ENCODE measurements around the gene TMEM33.
A peak's percentile ranks its signal among the peaks of the same experiment; 100 is the strongest.
"Not testable (repeated sequence)": the region's sequence is repeated elsewhere in the genome, so short reads cannot be mapped to it uniquely, and the experiment has no call there.

Gene TMEM33, protein sequence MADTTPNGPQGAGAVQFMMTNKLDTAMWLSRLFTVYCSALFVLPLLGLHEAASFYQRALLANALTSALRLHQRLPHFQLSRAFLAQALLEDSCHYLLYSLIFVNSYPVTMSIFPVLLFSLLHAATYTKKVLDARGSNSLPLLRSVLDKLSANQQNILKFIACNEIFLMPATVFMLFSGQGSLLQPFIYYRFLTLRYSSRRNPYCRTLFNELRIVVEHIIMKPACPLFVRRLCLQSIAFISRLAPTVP

DNA sequence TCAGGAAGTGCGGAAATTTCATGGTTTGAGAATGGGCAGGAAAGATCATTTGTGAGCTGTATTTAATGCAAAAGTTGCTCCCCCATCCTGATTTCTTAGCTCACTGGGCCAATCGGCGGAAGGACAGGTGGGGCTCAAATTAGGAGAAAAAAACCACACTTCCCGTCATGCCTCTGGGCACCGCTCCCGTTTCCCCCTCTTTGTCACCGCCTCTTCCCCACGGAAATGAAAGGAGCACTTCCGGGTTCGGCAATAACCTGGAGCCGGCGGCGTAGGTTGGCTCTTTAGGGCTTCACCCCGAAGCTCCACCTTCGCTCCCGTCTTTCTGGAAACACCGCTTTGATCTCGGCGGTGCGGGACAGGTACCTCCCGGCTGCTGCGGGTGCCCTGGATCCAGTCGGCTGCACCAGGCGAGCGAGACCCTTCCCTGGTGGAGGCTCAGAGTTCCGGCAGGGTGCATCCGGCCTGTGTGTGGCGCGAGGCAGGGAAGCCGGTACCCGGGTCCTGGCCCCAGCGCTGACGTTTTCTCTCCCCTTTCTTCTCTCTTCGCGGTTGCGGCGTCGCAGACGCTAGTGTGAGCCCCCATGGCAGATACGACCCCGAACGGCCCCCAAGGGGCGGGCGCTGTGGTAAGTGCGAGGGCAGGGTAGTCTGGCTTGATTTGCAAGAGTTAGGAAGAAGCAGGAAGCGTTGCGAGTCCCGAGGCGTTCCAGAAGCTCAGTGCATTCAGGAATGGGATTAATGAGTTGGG lies at the start of gene TMEM33:
Gene TMEM33, plus strand, starts transcription at position 529 of the 751 bp plus-strand sequence. Its CDS starts 56 bp downstream, at position 585.
- peak; percentile 47 to 53 (median 49) for DNase-seq (ENCODE audit: low read depth in 2 of 3, low spot score in 2 of 3)

DNA sequence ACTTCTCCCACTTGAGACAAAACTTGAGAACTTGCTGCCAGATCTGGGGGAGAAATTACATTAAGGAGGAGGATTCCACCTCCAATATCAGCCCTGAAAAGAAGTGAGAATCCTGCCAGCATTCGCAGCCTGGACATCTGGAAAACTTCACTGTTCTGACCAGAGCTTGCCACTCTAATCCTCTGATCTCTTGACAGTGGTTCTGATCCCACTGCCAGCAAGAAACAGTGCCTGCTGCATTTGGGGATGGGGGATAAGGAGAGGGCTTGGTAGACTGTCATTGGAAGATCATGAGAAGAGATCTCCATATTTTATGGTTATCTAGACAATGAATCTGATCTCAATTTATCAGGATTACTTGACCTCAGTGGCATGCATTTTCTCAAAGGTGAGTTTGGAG lies 49.8 kb upstream of the TMEM33 start:
- DNase-seq (ENCODE audit: low read depth in 2 of 3, low spot score in 2 of 3) = no peak

DNA sequence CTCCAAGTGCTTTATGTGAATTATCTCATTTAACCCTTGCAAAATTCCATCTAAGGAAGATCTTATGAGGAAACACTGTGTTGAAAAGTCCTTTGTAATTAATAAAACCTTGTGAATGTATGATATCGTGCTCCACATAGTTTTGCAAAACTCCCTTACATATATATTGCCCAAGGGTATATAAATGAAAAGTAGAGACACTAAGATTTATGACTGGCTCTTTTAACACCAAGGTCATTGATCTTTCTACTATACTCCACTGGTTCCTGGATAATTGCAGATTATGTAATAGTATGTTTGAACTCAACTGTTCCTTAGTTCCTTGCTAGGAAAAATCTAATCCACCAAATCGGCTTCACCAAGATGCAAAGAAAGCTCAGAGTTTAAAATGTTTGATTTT lies 48.0 kb upstream of the TMEM33 start:
- DNase-seq (ENCODE audit: low read depth in 2 of 3, low spot score in 2 of 3) = no peak

DNA sequence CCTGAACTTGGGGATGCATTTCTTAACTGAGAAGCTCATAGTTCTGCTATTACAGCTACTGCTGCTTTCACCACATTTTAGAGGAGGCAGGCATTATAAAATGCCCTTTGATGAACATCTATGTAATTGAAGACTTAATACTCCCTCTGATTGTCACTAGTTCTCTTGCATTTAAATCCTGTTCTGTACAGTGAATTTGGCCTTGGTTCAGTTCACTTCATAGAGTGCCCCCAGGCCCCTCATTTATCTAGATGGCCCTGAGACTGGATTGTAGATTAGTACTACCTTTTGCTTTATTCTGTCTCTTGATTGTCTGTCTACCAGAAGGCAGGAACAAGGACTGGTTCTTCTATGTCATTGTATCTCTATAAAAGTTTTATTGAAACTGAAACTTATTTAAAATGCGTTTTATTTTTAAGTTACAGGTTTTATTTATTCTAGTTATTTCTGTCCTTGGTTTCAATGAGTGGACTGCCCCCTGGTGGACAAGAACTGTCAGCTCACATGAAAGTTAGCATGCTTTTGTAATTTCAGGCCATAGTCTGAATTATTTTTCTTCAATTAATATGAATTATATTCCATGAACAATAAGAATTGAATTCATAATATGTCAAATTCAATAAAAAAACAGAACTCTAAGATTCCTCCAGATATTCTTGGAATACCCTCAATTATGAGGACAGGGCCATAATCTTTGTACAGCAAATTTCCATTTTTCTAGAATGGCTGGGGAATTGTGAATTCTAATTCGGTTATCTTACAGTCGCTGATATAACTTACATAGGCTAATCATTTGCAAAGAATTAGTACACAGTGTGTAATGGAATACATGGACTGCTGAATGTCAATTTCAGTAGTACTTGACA lies 47.2 kb upstream of the TMEM33 start:
- DNase-seq (ENCODE audit: low read depth in 2 of 3, low spot score in 2 of 3) = no peak

DNA sequence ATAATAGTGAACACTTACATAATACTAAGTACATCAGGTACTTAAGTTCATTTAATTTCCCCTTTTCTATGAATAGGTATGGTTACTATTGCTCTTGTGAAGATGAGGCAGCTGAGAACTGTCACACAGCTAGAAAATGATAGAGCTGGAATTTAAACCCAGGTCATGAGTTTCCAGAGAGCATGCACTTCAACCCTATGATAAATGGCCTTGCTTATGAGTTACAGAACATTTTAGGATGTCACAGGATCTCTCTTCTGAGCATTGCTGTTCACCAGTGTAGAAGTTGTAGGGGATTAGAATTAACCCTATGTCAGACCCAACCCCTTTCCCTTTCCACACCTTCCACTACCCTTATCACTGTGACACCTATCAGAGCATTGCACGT lies 46.5 kb upstream of the TMEM33 start:
- no peak for DNase-seq (ENCODE audit: low read depth in 2 of 3, low spot score in 2 of 3)

DNA sequence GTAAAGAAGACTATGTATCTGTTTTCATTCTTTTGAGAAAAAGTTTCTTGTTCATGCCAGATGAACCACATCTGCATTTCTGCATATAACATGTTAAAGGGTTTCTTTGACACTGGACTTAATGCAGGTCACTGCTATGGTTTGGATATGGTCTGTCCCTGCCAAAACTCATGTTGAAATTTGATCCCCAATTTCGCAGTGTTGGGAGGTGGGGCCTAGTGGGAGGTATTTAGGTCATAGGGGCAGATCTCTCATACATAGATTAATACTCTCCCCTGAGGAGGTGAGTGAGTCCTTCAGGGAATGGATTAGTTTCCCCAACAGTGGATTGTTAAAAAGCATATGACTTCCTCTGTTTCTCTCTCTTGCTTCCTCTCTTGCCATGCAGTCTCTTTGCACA lies 45.9 kb upstream of the TMEM33 start:
- no peak for DNase-seq (ENCODE audit: low read depth in 2 of 3, low spot score in 2 of 3)

DNA sequence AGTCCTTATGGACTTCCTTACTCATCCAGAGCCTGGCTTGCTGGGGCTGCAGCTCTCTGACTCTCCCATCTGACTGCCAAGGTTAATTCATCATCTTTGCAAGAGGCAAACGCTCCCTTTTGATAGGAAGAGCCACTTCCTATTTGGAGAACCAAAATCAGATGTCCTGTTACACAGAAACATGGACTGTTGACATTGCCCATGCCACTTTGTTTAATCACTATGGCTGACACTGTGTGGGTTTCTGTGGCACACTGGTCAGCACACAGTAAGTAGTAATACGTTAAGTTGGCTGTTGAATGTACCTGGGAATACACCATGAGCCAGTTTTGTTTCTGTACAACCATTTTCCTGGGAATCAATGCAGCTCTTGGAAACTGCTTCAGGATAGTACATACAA lies 45.1 kb upstream of the TMEM33 start:
- DNase-seq (ENCODE audit: low read depth in 2 of 3, low spot score in 2 of 3) = no peak

DNA sequence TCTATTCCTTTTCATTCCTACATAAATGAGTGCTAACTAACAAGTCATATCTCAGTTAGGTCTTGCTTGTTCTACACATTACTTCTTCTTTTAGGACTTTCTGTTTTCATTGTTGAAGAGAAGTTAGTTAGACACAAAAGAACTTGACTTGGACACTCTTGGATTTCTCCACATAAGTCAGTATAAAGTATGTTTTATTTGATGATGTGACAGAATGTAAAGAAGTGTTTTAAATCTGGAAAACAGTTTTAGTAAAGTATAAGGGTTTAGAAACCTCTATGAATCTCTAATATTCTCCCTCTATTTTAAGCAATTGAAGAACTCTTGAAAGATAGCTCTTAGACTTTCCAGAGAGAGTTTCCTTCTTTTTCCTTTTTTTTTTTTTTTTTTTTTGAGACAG lies 38.6 kb upstream of the TMEM33 start:
- DNase-seq (ENCODE audit: low read depth in 2 of 3, low spot score in 2 of 3) = no peak

DNA sequence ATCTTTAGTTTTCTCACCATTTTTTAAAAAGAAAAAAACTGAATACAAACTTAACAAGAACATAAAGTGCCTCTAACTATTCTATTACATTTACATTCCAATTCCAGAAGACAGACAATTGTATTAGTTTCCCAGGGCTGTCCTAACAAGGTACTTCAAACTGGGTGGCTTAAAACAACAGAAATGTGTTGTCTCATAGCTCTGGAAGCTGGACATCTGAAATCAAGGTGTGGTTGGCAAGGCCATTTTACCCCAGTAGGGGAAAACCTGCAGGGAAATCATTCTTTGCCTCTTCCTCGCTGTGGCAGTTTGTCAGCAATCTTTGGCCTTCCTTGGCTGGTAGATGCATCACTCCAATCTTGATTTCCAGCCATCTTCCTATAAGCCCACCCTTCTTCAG lies 37.5 kb upstream of the TMEM33 start:
- DNase-seq (ENCODE audit: low read depth in 2 of 3, low spot score in 2 of 3) = no peak

DNA sequence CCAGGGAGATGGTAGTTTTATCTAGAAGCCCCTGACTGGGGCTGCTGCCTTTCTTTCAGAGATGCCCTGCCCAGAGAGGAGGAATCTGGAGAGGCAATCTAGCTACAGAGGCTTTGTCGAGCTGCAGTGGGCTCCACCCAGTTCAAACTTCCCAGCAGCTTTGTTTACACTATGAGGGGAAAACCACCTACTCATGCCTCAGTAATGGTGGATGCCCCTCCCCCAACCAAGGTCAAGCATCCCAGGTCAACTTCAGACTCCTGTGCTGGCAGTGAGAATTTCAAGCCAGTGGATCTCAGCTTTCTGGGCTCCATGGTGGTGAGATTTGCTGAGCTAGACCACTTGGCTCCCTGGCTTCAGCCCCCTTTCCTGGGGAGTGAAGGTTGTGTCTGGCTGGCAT lies 26.1 kb upstream of the TMEM33 start:
- DNase-seq (ENCODE audit: low read depth in 2 of 3, low spot score in 2 of 3) = not testable (repeated sequence)

DNA sequence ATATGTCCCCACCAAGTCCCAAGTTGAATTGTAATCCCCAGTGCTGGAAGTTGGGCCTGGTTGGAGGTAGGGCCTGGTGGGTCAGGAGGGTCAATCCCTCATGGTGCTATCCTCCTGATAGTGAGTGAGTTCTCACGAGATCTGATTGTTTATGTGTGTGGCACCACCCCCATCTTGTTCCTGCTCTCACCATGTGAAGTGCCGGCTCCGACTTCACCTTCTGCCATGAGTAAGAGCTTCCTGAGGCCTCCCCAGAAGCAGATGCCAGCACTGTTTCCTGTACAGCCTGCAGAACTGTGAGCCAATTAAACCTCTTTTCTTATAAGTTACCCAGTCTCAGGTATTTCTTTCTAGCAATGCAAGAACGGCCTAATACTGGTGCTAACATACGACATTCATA lies 22.7 kb upstream of the TMEM33 start:
- no peak for DNase-seq (ENCODE audit: low read depth in 2 of 3, low spot score in 2 of 3)

DNA sequence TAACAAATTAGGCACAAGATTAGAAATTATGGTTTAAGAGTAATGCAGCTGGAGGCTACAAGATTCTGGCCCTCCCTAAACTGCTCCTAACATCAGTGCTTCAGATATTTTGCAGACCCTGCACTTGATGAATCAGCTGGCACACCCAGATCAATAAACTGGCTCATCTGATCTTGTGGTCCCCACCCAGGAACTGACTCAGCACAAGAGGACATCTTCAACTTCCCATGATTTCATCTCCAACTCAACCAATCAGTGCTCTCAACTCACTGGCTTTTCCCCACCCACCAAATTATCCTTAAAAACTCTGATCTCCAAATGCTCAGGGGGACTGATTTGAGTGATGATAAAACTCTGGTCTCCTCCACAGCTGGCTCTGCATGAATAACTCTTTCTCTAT lies 21.7 kb upstream of the TMEM33 start:
- no peak for DNase-seq (ENCODE audit: low read depth in 2 of 3, low spot score in 2 of 3)

DNA sequence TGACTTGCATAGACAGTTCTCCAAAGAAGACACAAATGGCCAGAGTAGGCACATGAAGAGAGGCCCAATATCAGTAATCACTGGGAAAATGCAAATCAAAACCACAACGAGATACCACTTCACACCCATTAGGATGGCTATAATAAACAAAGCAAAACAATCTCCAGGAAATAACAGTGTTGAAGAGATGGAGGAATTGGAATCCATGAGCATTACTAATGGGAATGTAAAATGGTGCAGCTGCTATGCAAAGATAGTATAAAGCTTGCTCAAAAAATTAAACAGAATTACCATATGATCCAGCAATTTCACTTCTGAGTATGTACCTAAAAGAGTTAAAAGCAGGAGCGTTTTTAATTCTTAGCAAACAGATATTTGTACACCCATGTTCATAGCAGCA lies 17.0 kb upstream of the TMEM33 start:
- no peak for DNase-seq (ENCODE audit: low read depth in 2 of 3, low spot score in 2 of 3)

DNA sequence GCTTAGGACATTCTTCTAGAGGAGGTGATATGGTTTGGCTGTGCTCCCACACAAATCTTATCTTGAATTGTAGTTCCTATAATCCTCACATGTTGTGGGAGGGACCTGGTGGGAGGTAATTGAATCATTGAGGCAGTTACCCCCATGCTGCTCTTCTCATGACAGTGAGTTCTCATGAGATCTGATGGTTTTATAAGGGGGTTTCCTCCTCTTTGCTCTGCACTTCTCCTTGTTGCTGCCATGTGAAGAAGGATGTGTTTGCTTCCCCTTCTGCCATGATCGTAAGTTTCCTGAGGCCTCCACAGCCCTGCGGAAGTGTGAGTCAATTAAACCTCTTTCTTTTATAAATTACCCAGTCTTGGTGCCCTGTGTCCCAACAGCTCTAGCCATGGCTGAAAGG lies 14.8 kb upstream of the TMEM33 start:
- DNase-seq (ENCODE audit: low read depth in 2 of 3, low spot score in 2 of 3) = not testable (repeated sequence)

DNA sequence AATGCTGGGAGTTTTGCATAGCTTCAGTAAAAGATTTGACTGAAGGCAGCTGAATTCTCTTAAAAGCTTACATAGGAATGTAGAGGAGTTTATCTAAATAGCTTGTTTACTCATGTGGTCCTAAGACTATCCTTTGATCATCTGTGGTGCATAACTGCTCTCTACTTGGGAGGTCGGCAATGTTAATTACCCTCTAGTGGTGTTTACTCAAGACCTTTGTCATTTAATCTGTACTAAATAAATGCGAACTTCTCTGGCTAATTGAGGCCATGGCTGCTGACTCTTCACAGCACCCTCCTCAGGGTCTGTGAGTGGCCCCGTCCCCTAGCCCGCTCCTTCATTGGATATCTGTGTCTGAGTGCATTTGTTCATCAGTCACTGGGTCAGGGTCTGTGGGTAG lies 13.8 kb upstream of the TMEM33 start:
- no peak for DNase-seq (ENCODE audit: low read depth in 2 of 3, low spot score in 2 of 3)

DNA sequence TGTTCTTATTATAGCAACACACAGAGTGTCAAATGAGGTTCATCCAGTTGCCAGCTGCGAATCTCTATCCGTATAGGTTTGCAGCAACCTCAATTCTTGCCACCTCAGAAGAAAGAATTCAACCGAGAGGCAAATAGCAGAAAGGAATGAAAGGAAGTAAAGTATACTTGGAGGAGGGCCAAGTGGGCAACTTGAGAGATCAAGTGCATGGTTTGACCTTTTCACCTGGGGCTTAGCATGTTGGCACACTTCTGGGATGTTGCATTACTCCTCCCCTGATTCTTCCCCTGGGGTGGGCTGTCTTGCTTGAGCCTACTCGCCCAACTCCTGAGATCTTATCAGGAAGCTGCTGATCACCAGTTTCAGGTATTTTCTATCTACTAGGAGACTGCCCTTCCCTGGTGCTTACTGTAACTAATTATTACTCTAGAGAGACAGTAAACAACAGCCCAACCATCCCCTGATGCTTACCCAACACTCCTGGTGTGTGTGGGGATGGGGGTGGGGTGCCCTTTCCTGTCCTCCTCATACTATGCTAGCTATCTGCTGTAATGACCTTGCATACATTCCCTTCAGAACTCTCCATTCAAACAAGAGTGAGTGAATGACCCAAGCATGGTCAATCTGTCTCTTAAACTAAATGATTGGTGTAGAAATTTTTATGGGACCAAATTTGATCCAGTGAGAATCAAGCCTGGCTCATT lies 7.3 kb upstream of the TMEM33 start:
- DNase-seq (ENCODE audit: low read depth in 2 of 3, low spot score in 2 of 3) = no peak

DNA sequence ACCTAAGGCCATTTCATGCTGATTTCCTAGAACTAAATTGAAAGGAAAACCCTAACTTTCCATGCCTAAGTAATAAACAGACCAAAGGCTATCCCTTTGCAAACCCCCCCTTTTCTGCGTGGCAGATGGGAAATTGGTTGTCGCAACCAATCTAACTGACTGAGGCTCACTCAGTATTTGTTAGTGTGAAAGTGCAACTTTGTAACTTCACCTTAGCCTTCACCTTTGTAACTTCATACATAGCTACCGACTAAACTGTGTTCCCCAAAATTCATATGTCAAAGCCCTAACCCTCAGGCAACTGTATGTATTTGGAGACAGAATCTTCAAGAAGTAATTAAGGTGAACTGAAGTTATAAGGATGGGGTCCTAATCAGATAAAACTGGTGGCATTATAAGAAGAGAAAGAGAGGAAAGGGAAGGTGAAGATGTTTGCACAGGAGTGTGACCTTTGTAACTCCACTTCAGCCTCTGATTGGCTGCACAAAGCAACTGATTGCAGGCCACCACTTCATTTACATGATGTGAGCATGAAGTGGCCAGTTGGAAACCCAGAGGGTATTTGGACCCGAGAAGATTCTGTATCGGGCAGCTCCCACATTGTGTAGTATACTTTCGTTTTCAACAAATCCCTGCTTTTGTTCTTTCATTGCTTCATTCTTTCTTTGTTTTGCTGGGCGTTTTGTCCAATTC lies 4.9 kb upstream of the TMEM33 start:
- no peak for DNase-seq (ENCODE audit: low read depth in 2 of 3, low spot score in 2 of 3)

DNA sequence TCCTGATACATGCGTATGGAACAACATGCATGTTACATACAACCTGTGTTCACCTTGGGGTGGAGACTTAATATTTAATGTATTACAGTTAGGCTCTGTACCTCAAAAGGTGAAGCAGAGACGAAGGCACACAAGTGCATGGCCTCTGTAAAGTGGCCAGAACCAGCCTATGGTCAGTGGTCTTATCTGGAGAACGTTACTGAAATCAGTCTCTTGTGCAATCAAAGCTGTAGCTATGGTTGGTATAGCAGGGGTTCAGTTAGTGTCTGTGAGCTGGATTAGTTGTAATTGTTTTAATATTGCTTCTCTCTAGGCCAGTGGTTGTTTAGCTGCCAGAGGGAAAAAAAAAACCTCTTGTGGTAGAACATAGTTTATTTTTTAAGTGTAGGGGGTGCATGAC lies 2.2 kb upstream of the TMEM33 start:
- DNase-seq (ENCODE audit: low read depth in 2 of 3, low spot score in 2 of 3) = no peak

DNA sequence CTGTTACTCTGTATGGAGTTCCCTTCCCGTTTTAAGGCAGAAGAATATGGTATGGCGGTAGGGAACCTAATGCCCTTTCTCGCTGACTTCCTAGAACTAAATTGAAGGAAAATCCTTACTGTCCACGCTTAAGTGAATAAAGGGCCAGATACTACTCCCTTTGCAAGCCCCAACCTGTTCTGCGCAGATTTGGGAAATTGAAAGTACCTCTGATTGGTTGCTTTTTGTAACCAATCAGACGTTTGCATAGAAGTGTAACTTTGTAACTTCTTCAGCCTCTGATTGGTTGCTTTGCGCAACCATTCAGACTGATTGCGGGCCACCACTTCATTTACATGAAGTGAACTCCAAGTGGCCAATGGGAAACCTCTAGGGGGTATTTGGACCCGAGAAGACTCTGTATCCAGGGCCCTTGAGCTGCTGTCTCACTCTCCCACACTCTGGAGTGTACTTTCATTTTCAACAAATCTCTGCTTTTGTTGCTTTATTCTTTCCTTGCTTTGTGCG lies 1.2 kb upstream of the TMEM33 start:
- DNase-seq (ENCODE audit: low read depth in 2 of 3, low spot score in 2 of 3) = no peak

DNA sequence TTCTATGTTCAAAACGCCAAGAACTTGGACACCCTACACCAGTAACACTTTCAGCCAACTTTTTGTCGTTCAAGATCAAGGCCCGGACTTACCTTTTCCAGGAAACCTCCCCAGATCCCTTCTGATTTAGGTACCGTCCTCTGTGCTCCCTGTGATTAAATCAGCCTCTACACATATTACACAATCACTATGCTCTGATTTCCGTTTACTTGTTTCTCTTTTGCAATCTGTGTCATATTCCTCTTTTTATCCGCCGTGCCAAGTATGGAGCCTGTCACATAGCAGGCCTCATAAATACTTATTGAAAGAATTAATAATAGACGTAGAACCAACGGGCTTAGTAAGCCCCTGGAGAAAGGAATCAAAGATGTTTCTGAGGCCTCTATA lies 722 bp upstream of the TMEM33 start:
- no peak for DNase-seq (ENCODE audit: low read depth in 2 of 3, low spot score in 2 of 3)

DNA sequence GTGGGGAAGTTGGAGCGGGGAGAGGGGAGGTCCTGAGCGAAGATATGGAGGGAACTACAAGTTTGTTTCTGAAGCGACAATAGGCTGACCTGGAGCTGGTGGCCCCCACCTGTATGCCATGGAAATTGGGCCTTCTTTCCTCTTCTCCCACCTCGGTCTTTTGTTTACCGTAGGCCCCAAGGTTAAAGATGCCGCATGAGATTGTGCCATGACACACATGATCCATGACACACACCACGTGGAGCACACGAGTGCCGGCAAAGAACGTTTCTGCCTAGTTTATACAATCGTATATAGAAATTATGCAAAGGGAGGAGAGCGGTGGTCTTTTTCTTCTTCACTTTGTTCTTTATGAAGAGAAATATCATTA lies 408 bp downstream of the TMEM33 start:
- no peak for DNase-seq (ENCODE audit: low read depth in 2 of 3, low spot score in 2 of 3)

Measured in activated CD8-positive, alpha-beta memory T cell treated with anti-CD3 and anti-CD28 coated beads for 48 hours (primary cell).